ENCODE data around the gene MYO15B. TPM values are rescaled to one million over a fixed set of nuclear protein-coding genes. Genes with fewer than 3 reads are reported as not detected.
A peak's percentile ranks its signal among the peaks of the same experiment; 100 is the strongest.

MYO15B gene
- total and polyA plus RNA-seq, 2 of the 13 experiments (the other 11 are each of a cell fraction or from before 2014, with no cell fraction given), result 2.8 to 8.1 TPM

- TF ChIP-seq SNAPC4 (CRISPR knock-in tag; IDR thresholded peaks at IDR 0.05) (no peak), NFKBIZ (CRISPR knock-in tag; IDR thresholded peaks at IDR 0.05) (no peak), HES4 (CRISPR knock-in tag; IDR thresholded peaks at IDR 0.05; ENCODE audit: borderline replicate concordance) (no peak), TFAP4 (IDR thresholded peaks at IDR 0.05; ENCODE audit: borderline replicate concordance, low read depth) (peak; percentile 52; the same call in 1 of the 2 replicates), KLF15 (CRISPR knock-in tag; IDR thresholded peaks at IDR 0.05; ENCODE audit: borderline replicate concordance) (no peak), SRF (IDR thresholded peaks at IDR 0.05; ENCODE audit: low read depth, low read length) (no peak), ZZZ3 (CRISPR knock-in tag; IDR thresholded peaks at IDR 0.05; ENCODE audit: borderline replicate concordance) (no peak), KAT8 (CRISPR knock-in tag; IDR thresholded peaks at IDR 0.05) (peak; percentile 75), ZNF234 (CRISPR knock-in tag; conservative IDR thresholded peaks at IDR 0.05) (0 out of 2 replicates have a peak, but pooled peaks have one; percentile 59), ZBTB7B (CRISPR knock-in tag; IDR thresholded peaks at IDR 0.05) (peak; percentile 97), ETV5 (CRISPR knock-in tag; IDR thresholded peaks at IDR 0.05; ENCODE audit: borderline replicate concordance) (peak; percentile 87), POLR2AphosphoS2 (IDR thresholded peaks at IDR 0.05; ENCODE audit: low read depth, low read length) (no peak), HDAC1 (CRISPR knock-in tag; IDR thresholded peaks at IDR 0.05) (0 out of 2 replicates have a peak, but pooled peaks have one; percentile 40), RNF219 (CRISPR knock-in tag; IDR thresholded peaks at IDR 0.05) (no peak), HNF4G (IDR thresholded peaks at IDR 0.05; ENCODE audit: borderline replicate concordance, low read depth, low read length) (peak; percentile 9; the same call in 1 of the 2 replicates), HNF4G (CRISPR knock-in tag; IDR thresholded peaks at IDR 0.05; ENCODE audit: borderline replicate concordance, low read depth) (no peak), KDM4B (CRISPR knock-in tag; IDR thresholded peaks at IDR 0.05) (0 out of 2 replicates have a peak, but pooled peaks have one; percentile 19), GLI4 (CRISPR knock-in tag; IDR thresholded peaks at IDR 0.05; ENCODE audit: borderline replicate concordance) (no peak), ARNTL (CRISPR knock-in tag; IDR thresholded peaks at IDR 0.05) (0 out of 2 replicates have a peak, but pooled peaks have one; percentile 36), MAFG (CRISPR knock-in tag; IDR thresholded peaks at IDR 0.05) (no peak)
Observed at GRCh38 chr17:75552425-75553294, 34.9 kb upstream of the MYO15B start (continued).

Data from HepG2 (cell line).